Stimulated activated CD8-positive, alpha-beta memory T cell treated with anti-CD3 and anti-CD28 coated beads, Interleukin-2, amount 100 ng/mL, for 1 hour (primary cell): ENCODE measurements around the gene VEGFA.

Experiments
- DNase-seq, 2 donors: peaks; one replicate each; pipeline ENCODE4 v3.0.0-alpha.2; 2020; ENCODE audit warnings: low read depth in 2 of 2

Gene VEGFA

DNA sequence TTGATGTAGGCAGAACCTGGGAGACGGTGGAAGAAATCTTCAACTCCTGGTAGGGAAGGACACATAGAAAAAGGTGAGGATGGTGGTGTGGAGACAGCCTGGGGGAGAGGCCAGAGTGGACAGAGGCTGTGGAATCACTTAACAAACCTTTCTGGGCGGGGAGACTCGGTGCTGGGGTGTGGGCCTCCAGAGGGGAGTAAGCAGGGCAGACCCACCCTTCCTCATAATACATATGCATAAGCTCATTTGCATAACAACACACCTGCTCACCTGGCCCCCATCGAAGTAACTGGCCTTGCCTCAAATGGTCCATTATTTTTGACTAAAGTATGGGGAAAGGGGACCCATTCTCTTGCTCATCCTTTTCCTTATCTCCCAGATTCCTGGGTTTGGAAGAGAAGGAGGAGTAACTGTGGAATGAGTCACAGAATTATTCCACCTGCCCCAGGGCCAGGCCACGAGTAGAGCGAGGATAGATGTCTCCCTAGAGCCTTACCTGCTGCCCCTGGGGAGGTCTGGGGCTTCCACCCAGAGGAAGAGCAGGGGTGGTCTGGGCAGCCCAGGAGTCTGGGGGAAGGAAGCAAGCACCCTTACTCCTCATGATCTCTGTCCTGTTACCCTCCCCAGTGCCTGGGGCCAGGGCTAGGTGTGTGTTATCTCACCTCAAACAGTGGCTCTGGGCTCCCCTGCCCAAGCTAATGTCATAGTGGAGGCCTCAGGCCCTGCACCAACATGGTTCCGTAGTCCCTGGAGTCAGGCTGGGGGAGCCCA, 10.7 kb upstream of the VEGFA start:
- DNase-seq = no peak

DNA sequence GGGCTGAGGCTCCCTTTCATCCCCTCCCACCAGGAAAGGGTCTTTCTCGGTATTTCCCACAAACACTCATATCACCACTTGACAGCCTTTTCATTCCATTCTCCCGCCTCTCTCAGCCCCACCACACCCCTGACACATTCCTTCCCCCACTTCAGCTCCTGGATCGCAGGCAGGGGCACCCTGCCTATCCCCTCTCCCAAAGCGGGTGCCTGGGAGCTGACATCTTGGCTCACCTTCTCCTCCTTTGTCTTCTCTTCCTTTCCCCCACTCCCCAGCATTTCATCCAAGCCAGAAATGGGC, 10.2 kb upstream of the VEGFA start:
- DNase-seq = no peak

DNA sequence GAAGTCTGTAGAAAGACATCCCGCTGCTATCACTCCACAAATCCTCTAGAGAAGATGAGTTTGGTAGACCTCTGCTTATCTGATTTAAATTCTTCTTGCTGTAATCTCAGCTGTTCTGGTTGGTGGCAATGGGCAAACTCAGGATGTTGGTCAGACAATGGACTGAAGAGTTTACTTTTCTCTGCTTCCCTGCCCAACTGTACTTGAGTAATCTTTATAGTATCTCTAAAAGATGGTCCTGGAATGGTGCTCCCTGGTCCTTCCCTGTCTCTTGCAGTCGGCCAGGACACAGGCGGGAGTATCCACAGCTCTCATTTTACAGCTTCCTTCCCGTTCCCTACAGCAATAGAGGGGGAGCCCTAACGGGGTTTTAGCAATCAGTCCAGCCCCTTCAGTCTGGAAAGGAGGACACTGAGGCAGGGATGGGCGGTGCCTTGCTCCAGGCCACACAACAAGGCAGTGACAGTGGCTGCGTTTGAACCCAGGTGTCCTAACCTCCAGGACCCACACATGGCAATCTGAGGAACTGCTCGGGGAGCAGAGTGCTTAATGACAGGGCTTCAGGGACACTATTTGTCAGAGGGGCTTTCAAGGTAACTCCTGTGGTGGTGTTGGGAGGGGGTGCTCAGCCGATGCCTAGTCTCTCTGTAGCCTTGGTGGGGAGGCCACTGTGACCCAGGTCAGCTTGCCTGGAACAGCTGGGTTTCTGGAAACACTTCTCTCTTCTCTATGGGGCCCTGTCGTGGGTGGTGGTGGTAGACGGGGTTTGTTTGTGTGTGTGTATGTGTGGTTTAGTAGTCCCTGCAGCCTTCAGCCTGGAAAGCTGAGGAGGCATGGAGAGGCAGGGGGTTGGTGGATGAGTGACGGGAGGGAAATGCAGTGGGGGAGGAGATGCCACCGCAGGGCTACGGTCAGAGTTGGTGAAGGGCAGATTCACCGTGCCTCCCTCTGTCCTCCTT, 9.5 kb upstream of the VEGFA start:
- DNase-seq = no peak

DNA sequence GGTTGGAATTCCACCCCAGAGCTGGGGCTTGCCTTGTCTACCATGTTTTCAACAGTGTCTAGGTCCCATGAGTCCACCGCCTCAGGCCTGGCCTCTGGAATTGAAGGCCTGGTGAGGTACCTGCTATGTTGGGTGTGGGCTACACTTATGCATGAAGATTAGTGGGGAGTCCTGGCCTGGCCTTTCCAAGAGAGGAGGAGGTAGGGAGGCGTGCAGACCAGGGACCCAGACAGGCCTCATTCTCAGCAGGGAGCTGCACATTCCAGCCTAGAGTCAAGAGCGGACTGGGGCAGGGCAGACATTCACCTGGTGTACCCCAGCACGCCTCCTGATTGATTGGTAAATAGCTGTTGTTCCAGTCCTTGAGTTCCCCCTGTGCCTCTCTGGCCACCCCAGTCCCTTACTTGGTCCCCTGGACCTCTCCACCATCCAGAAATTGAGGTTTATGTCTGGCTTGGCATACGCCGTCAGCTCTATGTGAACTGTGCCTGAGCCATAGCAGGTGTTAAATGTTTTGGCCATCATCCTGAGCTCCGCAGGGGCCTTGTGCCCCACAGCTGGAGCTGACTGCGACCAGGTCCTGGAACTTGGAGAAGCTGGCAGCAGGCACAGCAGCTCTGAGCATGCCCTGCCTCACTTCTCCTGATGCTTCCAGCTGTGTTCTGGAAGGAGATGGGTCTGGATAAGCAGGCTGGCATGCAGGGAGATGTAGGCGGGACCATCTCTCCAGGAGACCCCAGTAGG, 8.2 kb upstream of the VEGFA start:
- no peak for DNase-seq

DNA sequence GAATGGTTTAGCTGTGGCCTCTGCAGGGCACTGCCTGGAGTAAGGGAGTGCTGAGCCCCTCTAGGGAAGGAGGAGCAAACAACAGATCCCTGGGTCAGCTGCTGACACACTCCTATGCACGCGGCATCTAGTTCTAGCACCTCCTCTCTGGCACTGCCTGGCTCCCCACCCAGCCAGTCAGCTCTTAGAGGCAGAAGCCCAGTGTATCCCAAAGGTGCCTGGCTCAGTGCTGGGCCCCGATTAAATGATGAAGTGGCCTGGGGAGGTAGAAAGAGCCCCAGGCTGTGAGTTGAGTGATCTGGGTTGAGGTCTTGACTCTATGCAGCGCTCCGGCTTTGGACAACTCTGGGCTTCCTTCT, 7.6 kb upstream of the VEGFA start:
- no peak for DNase-seq

DNA sequence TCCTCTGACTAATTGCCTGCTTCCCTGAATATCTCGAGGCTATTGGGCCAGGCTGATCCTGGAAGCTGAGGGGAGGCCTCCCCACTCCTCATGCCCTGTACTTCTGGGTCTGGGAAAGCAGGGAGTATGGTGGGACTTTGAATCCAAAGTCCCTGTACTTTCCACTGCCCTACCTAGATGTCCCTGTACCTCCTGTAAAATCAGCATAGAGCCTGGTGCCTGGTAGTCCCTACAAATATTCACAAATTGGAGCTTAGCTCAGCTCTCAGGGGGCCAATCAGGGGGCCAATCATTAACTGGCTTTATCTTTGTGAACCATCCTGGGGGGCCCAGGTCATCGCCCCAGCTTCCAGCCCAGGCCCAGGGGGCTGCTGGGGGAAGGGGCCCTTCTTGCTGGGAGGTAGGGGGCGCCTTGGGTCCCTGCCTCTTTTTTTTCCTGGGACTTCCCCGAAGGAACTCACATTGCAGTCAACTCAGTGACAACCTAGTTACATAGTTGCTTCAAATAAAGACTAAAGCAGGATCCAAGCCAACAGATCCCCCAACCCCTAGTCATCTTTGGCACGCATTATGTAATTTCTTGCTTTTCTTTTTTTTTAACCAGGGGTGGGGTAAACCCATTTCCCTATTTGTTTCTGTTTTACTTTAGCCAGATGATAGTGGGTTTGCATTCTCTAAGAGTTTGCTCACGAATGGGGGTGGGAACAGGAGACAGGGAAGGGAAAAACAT, 6.9 kb upstream of the VEGFA start:
- no peak for DNase-seq

DNA sequence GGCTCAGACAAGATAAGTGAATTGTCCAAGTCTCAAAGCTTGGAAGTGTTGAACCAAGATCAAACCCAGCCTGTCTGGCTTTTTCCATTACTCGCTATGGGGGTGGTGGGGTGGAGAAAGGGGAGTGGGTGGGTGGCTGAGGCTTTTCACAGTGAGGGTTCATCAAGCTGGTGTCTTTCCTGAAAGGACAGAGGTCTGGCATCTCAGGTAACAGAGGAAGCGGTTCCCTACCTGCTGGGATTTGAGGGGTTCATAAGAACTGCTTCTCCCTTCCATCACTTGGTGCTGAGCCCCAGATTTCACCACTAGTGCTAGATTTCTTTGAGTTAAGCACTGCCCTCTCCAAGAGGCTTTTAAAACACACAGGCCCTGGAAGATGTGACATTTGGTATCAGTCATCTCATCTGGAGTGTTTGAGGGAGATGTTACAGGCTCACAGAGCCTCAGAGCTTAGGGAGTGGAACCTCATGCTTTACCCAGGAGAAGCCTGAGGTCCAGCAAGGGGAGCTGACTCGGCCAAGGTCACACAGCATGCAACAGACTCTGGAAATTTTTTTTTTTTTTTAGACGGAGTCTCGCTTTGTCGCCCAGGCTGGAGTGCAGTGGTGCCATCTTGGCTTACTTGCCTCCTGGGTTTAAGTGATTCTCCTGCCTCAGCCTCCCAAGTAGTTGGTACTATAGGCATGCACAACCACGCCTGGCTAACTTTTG, 6.0 kb upstream of the VEGFA start:
- no peak for DNase-seq

DNA sequence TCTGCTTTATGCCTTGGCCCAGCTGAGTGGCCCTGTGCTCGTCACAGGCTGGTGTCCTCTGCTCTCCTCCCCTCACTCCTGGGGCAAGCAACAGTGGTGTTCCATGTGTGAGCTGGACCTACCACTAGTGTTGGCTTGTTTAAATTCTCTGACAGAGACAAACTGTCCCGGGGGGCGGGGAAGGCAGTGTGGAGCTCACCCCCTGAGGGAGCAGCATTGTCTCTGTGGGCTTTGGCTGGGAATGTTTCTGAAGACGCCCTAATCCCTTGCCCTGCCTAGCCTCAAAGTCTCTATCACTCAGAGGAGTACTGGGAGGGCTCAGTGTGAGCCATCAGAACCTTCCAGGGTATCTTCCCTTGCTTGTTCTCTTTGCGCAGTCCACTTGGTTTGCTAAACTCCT, 5.2 kb upstream of the VEGFA start:
- DNase-seq = no peak

DNA sequence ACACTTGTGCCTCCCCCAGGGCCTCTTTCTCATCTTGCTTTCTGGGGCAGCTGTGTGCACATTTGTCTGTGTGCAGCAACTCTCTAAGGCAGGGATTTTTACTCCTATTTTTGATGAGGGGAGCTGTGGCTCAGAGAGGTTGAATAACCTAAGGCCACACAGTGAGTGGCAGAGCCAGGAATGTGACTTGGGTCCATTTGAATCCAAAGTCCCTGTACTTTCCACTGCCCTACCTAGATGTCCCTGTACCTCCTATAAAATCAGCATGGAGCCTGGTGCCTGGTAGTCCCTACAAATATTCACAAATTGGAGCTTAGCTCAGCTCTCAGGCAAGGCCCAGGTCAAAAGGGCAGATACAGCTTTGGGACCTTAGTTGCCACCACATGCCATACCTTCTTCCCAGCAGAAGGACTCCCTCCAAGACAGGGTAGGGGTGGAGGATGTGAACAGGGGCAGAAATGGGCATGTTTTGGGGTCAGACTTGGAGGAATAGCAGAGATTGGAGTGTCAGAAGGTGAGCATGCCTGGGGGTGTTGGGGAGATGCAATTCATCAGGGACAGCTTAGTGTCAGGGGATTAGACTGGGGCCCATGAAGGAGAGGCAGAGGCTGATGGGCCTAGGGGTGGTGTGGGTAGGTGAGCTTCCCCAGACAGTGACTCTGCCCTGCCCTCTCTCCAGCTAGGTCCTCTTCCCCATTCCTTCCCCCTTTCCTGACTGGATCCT, 4.1 kb upstream of the VEGFA start:
- DNase-seq = no peak

DNA sequence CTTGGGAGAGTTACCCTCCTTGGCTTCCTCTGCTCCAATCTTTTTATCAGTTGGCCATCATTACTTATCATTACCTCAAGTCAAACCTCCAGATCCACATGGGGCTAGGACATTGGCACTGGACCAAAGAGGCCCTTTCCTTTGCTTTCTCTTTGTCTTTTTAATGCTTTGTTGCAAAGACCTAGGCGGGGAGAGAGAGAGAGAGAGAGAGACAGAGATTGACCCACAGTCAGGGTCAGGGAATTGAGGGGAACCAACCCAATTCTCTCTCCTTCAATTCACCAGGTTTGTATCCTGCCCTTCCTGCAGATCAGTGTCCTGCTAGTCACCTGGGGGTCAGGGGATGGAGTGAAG, 3.5 kb upstream of the VEGFA start:
- DNase-seq = no peak

DNA sequence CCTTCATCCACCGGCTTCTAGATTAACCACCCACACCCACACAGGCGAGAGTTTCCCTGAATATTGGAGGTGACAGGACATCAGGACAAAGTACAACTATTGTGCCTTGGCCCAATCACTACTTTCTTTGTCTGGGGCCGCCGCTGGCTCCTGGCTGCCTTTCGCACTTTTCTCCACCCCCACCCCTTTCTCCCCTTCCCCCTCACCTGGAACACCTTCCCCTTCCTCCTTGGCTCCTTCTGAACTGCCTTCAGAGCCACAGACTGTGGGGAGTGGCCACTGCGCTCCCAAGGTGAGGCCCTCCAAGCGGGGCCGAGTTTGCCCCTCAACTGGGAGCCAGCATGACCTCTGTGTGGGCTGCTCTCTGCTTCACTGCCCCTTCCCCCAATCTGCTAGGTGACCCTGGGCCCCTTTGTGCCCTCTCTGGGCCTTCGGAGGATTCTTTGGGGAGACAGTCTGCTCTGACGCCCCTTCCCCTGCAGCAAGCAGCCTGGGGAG, 3.0 kb upstream of the VEGFA start:
- no peak for DNase-seq

DNA sequence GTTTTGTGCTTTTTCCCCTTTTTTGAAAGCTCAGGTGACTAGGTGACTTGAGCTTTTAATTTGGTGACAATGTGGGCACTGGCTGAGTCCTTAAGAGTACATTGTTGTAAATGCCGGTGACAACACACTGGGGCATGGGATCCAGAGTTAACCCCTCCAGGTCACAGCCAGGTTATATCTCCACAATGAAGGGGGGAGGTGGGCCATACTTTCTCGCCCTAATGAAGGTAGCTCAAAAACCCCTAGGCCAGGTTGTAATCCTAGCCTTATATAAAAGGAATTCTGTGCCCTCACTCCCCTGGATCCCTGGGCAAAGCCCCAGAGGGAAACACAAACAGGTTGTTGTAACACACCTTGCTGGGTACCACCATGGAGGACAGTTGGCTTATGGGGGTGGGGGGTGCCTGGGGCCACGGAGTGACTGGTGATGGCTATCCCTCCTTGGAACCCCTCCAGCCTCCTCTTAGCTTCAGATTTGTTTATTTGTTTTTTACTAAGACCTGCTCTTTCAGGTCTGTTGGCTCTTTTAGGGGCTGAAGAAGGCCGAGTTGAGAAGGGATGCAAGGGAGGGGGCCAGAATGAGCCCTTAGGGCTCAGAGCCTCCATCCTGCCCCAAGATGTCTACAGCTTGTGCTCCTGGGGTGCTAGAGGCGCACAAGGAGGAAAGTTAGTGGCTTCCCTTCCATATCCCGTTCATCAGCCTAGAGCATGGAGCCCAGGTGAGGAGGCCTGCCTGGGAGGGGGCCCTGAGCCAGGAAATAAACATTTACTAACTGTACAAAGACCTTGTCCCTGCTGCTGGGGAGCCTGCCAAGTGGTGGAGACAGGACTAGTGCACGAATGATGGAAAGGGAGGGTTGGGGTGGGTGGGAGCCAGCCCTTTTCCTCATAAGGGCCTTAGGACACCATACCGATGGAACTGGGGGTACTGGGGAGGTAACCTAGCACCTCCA, 2.2 kb upstream of the VEGFA start:
- DNase-seq = no peak

DNA sequence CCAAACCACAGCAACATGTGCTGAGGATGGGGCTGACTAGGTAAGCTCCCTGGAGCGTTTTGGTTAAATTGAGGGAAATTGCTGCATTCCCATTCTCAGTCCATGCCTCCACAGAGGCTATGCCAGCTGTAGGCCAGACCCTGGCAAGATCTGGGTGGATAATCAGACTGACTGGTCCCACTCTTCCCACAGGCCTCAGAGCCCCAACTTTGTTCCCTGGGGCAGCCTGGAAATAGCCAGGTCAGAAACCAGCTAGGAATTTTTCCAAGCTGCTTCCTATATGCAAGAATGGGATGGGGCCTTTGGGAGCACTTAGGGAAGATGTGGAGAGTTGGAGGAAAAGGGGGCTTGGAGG, 1.5 kb upstream of the VEGFA start:
- no peak for DNase-seq

DNA sequence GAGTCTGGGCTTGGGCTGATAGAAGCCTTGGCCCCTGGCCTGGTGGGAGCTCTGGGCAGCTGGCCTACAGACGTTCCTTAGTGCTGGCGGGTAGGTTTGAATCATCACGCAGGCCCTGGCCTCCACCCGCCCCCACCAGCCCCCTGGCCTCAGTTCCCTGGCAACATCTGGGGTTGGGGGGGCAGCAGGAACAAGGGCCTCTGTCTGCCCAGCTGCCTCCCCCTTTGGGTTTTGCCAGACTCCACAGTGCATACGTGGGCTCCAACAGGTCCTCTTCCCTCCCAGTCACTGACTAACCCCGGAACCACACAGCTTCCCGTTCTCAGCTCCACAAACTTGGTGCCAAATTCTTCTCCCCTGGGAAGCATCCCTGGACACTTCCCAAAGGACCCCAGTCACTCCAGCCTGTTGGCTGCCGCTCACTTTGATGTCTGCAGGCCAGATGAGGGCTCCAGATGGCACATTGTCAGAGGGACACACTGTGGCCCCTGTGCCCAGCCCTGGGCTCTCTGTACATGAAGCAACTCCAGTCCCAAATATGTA, 957 bp upstream of the VEGFA start:
- no peak for DNase-seq

DNA sequence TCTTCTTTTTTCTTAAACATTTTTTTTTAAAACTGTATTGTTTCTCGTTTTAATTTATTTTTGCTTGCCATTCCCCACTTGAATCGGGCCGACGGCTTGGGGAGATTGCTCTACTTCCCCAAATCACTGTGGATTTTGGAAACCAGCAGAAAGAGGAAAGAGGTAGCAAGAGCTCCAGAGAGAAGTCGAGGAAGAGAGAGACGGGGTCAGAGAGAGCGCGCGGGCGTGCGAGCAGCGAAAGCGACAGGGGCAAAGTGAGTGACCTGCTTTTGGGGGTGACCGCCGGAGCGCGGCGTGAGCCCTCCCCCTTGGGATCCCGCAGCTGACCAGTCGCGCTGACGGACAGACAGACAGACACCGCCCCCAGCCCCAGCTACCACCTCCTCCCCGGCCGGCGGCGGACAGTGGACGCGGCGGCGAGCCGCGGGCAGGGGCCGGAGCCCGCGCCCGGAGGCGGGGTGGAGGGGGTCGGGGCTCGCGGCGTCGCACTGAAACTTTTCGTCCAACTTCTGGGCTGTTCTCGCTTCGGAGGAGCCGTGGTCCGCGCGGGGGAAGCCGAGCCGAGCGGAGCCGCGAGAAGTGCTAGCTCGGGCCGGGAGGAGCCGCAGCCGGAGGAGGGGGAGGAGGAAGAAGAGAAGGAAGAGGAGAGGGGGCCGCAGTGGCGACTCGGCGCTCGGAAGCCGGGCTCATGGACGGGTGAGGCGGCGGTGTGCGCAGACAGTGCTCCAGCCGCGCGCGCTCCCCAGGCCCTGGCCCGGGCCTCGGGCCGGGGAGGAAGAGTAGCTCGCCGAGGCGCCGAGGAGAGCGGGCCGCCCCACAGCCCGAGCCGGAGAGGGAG, 580 bp downstream of the VEGFA start:
- no peak for DNase-seq

DNA sequence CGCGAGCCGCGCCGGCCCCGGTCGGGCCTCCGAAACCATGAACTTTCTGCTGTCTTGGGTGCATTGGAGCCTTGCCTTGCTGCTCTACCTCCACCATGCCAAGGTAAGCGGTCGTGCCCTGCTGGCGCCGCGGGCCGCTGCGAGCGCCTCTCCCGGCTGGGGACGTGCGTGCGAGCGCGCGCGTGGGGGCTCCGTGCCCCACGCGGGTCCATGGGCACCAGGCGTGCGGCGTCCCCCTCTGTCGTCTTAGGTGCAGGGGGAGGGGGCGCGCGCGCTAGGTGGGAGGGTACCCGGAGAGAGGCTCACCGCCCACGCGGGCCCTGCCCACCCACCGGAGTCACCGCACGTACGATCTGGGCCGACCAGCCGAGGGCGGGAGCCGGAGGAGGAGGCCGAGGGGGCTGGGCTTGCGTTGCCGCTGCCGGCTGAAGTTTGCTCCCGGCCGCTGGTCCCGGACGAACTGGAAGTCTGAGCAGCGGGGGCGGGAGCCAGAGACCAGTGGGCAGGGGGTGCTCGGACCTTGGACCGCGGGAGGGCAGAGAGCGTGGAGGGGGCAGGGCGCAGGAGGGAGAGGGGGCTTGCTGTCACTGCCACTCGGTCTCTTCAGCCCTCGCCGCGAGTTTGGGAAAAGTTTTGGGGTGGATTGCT, 1.3 kb downstream of the VEGFA start:
- peak in 1 of 2 donors; percentile 17 for DNase-seq

DNA sequence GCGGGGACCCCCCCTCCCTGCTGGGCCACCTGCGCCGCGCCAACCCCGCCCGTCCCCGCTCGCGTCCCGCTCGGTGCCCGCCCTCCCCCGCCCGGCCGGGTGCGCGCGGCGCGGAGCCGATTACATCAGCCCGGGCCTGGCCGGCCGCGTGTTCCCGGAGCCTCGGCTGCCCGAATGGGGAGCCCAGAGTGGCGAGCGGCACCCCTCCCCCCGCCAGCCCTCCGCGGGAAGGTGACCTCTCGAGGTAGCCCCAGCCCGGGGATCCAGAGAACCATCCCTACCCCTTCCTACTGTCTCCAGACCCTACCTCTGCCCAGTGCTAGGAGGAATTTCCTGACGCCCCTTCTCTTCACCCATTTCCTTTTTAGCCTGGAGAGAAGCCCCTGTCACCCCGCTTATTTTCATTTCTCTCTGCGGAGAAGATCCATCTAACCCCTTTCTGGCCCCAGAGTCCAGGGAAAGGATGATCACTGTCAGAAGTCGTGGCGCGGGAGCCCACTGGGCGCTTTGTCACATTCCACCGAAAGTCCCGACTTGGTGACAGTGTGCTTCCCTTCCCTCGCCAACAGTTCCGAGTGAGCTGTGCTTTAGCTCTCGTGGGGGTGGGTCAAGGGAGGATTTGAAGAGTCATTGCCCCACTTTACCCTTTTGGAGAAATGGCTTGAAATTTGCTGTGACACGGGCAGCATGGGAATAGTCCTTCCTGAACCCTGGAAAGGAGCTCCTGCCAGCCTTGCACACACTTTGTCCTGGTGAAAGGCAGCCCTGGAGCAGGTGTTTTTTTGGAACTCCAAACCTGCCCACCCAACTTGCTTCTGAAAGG, 2.1 kb downstream of the VEGFA start:
- no peak for DNase-seq
